ENCODE data around the gene NR6A1.
A peak's percentile ranks its signal among the peaks of the same experiment; 100 is the strongest.

The NR6A1 gene

GRCh38 chr9:124479371-124479770 is 291.7 kb downstream of the NR6A1 start:
- no peak for TF ChIP-seq CTCF (IDR thresholded peaks at IDR 0.05; ENCODE audit: unreplicated experiment in 3 of 3)
- Mint-ChIP-seq H3K27ac (no peak overlapping the region), H3K27me3 (ENCODE audit: low read depth) (peaks cover 71% of the 10 kb centered on the region), H3K36me3 (ENCODE audit: low read depth) (no peaks in the 10 kb centered on the region), H3K9me3 (no peaks in the 10 kb centered on the region), H3K4me3 (no peak overlapping the region), H3K4me1 (no peaks in the 10 kb centered on the region)

GRCh38 chr9:124478354-124478753 is 292.8 kb downstream of the NR6A1 start:
- Mint-ChIP-seq H3K4me1 (no peaks in the 10 kb centered on the region), H3K27me3 (ENCODE audit: low read depth) (peaks cover 70% of the 10 kb centered on the region), H3K27ac (no peak overlapping the region), H3K36me3 (ENCODE audit: low read depth) (no peaks in the 10 kb centered on the region), H3K4me3 (peak overlapping the region; percentile 52 to 80 (median 57)), H3K9me3 (no peaks in the 10 kb centered on the region)
- no peak for TF ChIP-seq CTCF (IDR thresholded peaks at IDR 0.05; ENCODE audit: unreplicated experiment in 3 of 3)

- H3K27ac Mint-ChIP-seq, result no peak overlapping the region
- TF ChIP-seq CTCF (IDR thresholded peaks at IDR 0.05; ENCODE audit: unreplicated experiment in 3 of 3), result no peak
- no peaks in the 10 kb centered on the region for H3K36me3 Mint-ChIP-seq (ENCODE audit: low read depth)
- peaks cover 70% of the 10 kb centered on the region for H3K27me3 Mint-ChIP-seq (ENCODE audit: low read depth)
- no peaks in the 10 kb centered on the region for H3K9me3 Mint-ChIP-seq
- peak overlapping the region; percentile 34 to 80 (median 52) for H3K4me3 Mint-ChIP-seq
- H3K4me1 Mint-ChIP-seq, result no peaks in the 10 kb centered on the region
Observed at GRCh38 chr9:124477648-124478285, 293.3 kb downstream of the NR6A1 start.

GRCh38 chr9:124477211-124477647 is 293.9 kb downstream of the NR6A1 start:
- Mint-ChIP-seq H3K36me3 (ENCODE audit: low read depth) (no peaks in the 10 kb centered on the region), H3K27ac (no peak overlapping the region), H3K9me3 (no peaks in the 10 kb centered on the region), H3K4me1 (no peaks in the 10 kb centered on the region), H3K4me3 (peak overlapping the region in 2 of 3 experiments; percentile 19 to 37), H3K27me3 (ENCODE audit: low read depth) (peaks cover 72% of the 10 kb centered on the region)
- no peak for TF ChIP-seq CTCF (IDR thresholded peaks at IDR 0.05; ENCODE audit: unreplicated experiment in 3 of 3)

- Mint-ChIP-seq H3K4me1 (no peaks in the 10 kb centered on the region), H3K9me3 (no peaks in the 10 kb centered on the region), H3K4me3 (no peak overlapping the region), H3K27ac (no peak overlapping the region), H3K27me3 (ENCODE audit: low read depth) (peaks cover 68% of the 10 kb centered on the region), H3K36me3 (ENCODE audit: low read depth) (no peaks in the 10 kb centered on the region)
- TF ChIP-seq CTCF (IDR thresholded peaks at IDR 0.05; ENCODE audit: unreplicated experiment in 3 of 3), result no peak
Observed at GRCh38 chr9:124475868-124476690, 295.0 kb downstream of the NR6A1 start.

Data from nephron (organoid).